OCI-LY7 (cell line): ENCODE data around the gene SP100. TPM values are rescaled to one million over a fixed set of nuclear protein-coding genes. Genes with fewer than 3 reads are reported as not detected.
A peak's percentile ranks its signal among the peaks of the same experiment; 100 is the strongest.

Source experiments
- BruUV-seq: library from RNA; stranded (reverse); fragments of 400-500 nt; replicated peaks from 2 replicates; lab custom pipeline; 2021; lab: Mats Ljungman, UMichigan
- CTCF ChIA-PET: fragments of 300-600 bp; sonication (Branson Sonifier 250); formaldehyde crosslinking; loops from one replicate; lab custom pipeline; 2022; ENCODE audit warnings: antibody characterized with exemption; ENCODE audit not compliant: unreplicated experiment; lab: Charles Lee
- POLR2A ChIA-PET: fragments of 300-600 bp; sonication (Branson Sonifier 250); formaldehyde crosslinking; loops from one replicate; lab custom pipeline; 2022; ENCODE audit warnings: antibody characterized with exemption; lab: Charles Lee
- DNase-seq: peaks from one replicate; pipeline ENCODE4 v3.0.0-alpha.2; 2015; ENCODE audit warnings: low spot score
- H2AFZ ChIP-seq: fragments of 200-600 bp; sonication (generic), shearing (Covaris generic); 2 replicates; pipeline ENCODE4 v1.6.1; 2014; ENCODE audit warnings: mild to moderate bottlenecking, antibody characterized with exemption, low read length, moderate library complexity
- H3K27ac ChIP-seq: fragments of 200-600 bp; sonication (generic); 2 replicates; pipeline ENCODE4 v1.5.1; 2014; ENCODE audit warnings: mixed run types, low read depth, mild to moderate bottlenecking, moderate library complexity, low read length, inconsistent platforms; ENCODE audit not compliant: poor library complexity, severe bottlenecking
- H3K36me3 ChIP-seq: fragments of 200-600 bp; sonication (generic); 2 replicates; pipeline ENCODE4 v1.6.1; 2014; ENCODE audit warnings: mild to moderate bottlenecking, antibody characterized with exemption, low read length, moderate library complexity, mixed read lengths; ENCODE audit not compliant: insufficient read depth
- H3K4me1 ChIP-seq: fragments of 200-600 bp; sonication (generic); 2 replicates; pipeline ENCODE4 v1.5.1; 2014; ENCODE audit warnings: mild to moderate bottlenecking, low read length; ENCODE audit not compliant: insufficient read depth, poor library complexity, severe bottlenecking
- H3K4me2 ChIP-seq: fragments of 200-600 bp; sonication (generic); 2 replicates; pipeline ENCODE4 v1.6.1; 2014; ENCODE audit warnings: mild to moderate bottlenecking, low read length
- H3K4me3 ChIP-seq: fragments of 200-600 bp; sonication (generic); 2 replicates; pipeline ENCODE4 v1.5.1; 2014; ENCODE audit warnings: mild to moderate bottlenecking, low read depth, low read length; ENCODE audit not compliant: poor library complexity, severe bottlenecking
- H3K79me2 ChIP-seq: fragments of 200-600 bp; sonication (generic); 2 replicates; pipeline ENCODE4 v1.6.1; 2016; ENCODE audit warnings: low read depth, mild to moderate bottlenecking, low read length, moderate library complexity, mixed read lengths; ENCODE audit not compliant: insufficient read depth
- H3K9me2 ChIP-seq: fragments of 200-600 bp; sonication (generic); 2 replicates; pipeline ENCODE4 v1.6.1; 2016; ENCODE audit warnings: mild to moderate bottlenecking, low read length, mixed read lengths; ENCODE audit not compliant: insufficient read depth
- H3K9me3 ChIP-seq: fragments of 200-600 bp; sonication (generic); 2 replicates; pipeline ENCODE4 v1.6.1; 2014; ENCODE audit warnings: mild to moderate bottlenecking, mixed run types, low read length, mixed read lengths
- H4K20me1 ChIP-seq: fragments of 200-600 bp; sonication (generic); 2 replicates; pipeline ENCODE4 v1.6.1; 2014; ENCODE audit warnings: mild to moderate bottlenecking, antibody characterized with exemption, low read length, moderate library complexity, mixed read lengths; ENCODE audit not compliant: insufficient read depth
- CTCF ChIP-seq: fragments of 200-600 bp; sonication (generic); conservative IDR thresholded peaks from 2 replicates; pipeline ENCODE4 v1.5.1; 2014; ENCODE audit warnings: mild to moderate bottlenecking, antibody characterized with exemption, low read length, moderate library complexity, mixed read lengths
- EZH2phosphoT487 ChIP-seq: fragments of 200-600 bp; sonication (generic); IDR thresholded peaks from 2 replicates; pipeline ENCODE4 v1.6.1; 2018; ENCODE audit warnings: low read depth, borderline replicate concordance, mild to moderate bottlenecking, mixed run types, antibody characterized with exemption, low read length, moderate library complexity, mixed read lengths
- intact Hi-C: fragments of 100-400 bp; cut with micrococcal nuclease; formaldehyde crosslinking; loops from one replicate; pipeline ENCODE4 v1.10.0; 2022; ENCODE audit not compliant: unreplicated experiment
- total RNA-seq, 2 experiments: library from RNA; depleted of rRNA in 1 of 2; stranded (reverse); fragments of >200 nt in 1 of 2; shearing (Covaris generic) in 1 of 2; gene quantifications; 2 replicates each; pipeline ENCODE4 v1.2.3, GENCODE V29; 2014 to 2022

The SP100 gene
- total RNA-seq, 2 experiments from 2014 or later, result 44.6 to 54.5 TPM

- intact Hi-C loops, result no loop called here
Observed at GRCh38 chr2:230502593-230502992, 86.6 kb downstream of the SP100 start.

DNA sequence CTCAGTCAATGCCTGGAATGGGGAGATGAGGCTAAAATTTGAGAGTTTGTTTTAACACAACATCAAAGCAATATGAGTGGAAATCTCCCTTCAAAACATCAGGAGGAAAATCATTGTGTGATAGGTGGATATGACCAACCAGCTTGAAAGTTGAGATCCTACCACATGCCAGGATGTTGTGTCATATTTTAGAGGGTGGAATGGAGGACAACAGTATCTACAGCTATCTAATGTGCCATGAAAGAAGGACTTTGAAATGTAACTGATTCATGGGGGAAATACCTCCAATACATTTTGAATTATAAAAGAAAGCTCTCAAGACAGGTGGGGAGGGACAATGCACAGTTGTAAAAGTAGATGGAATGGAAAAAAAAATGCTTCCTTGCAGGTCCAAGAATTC, 87.8 kb downstream of the SP100 start:
- Histone ChIP-seq H3K27ac (no peak overlapping the region), H3K4me3 (no peak overlapping the region), H3K36me3 (no peaks in the 10 kb centered on the region), H3K4me1 (peaks cover 24% of the 10 kb centered on the region), H3K9me2 (no peaks in the 10 kb centered on the region), H3K9me3 (no peaks in the 10 kb centered on the region), H3K79me2 (no peaks in the 10 kb centered on the region), H3K4me2 (no peak overlapping the region), H4K20me1 (no peaks in the 10 kb centered on the region), H2AFZ (no peak overlapping the region)
- no TSS peak for BruUV-seq
- POLR2A ChIA-PET, result interaction anchor here (0.5 to 1.1 kb wide), 4 partner anchors 26 to 1909 kb away, joined by 3 to 4 read pairs (median 3); no protein-coding TSS in a partner anchor
- intact Hi-C loops, result no loop called here
- DNase-seq, result no peak
- CTCF ChIA-PET, result no interaction called here
- TF ChIP-seq EZH2phosphoT487, result no peak
- TF ChIP-seq CTCF, result no peak

More at GRCh38 chr2:230502593-230502992, 86.6 kb downstream of the SP100 start:
- Histone ChIP-seq H3K4me3 (no peak overlapping the region), H4K20me1 (no peaks in the 10 kb centered on the region), H3K79me2 (no peaks in the 10 kb centered on the region), H3K4me2 (no peak overlapping the region), H3K9me3 (no peaks in the 10 kb centered on the region), H3K36me3 (no peaks in the 10 kb centered on the region), H3K9me2 (no peaks in the 10 kb centered on the region), H3K4me1 (peaks cover 34% of the 10 kb centered on the region), H3K27ac (no peak overlapping the region), H2AFZ (no peak overlapping the region)
- TF ChIP-seq CTCF, result no peak
- no peak for TF ChIP-seq EZH2phosphoT487
- POLR2A ChIA-PET, result no interaction called here
- CTCF ChIA-PET, result no interaction called here
- no TSS peak for BruUV-seq
- no peak for DNase-seq

- peak; percentile 76 for DNase-seq
- Histone ChIP-seq H3K36me3 (no peaks in the 10 kb centered on the region), H4K20me1 (no peaks in the 10 kb centered on the region)
Observed at GRCh38 chr2:230505162-230505561, 89.2 kb downstream of the SP100 start.

More at GRCh38 chr2:230505162-230505561, 89.2 kb downstream of the SP100 start:
- Histone ChIP-seq H3K4me2 (no peak overlapping the region), H3K9me3 (0 out of 2 replicates have a peak, but pooled peaks cover 6% of the 10 kb centered on the region), H2AFZ (no peak overlapping the region), H3K79me2 (no peaks in the 10 kb centered on the region), H3K4me3 (no peak overlapping the region), H3K27ac (peak overlapping the region; percentile 22), H3K4me1 (peaks cover 20% of the 10 kb centered on the region), H3K9me2 (no peaks in the 10 kb centered on the region)
- ChIA-PET POLR2A (no interaction called here), CTCF (no interaction called here)
- intact Hi-C loops, result no loop called here
- no peak for TF ChIP-seq EZH2phosphoT487
- TF ChIP-seq CTCF, result no peak
- BruUV-seq, result no TSS peak
